H1 (cell line): ENCODE results near the gene OGFR. TPM values are rescaled to one million over a fixed set of nuclear protein-coding genes. Genes with fewer than 3 reads are reported as not detected.

ENCODE experiments used
- CTCF ChIA-PET: fragments of 300-600 bp; sonication (Branson Sonifier 250); formaldehyde crosslinking; loops from one replicate; lab custom pipeline; 2021; ENCODE audit not compliant: partially characterized antibody; lab: Charles Lee
- POLR2A ChIA-PET: fragments of 300-600 bp; sonication (Branson Sonifier 250); formaldehyde crosslinking; loops from one replicate; lab custom pipeline; 2021; ENCODE audit warnings: inconsistent platforms; ENCODE audit not compliant: partially characterized antibody; lab: Charles Lee
- DNase-seq, 2 experiments: peaks; one replicate each; pipeline versions ENCODE4 v3.0.0 to v3.0.0-alpha.2; 2010 to 2022; ENCODE audit warnings: low spot score in 2 of 2, low read depth in 1 of 2, mixed read lengths in 1 of 2
- FAIRE-seq: peaks from 2 replicates; lab custom pipeline; 2011; peaks lifted over from hg19 to GRCh38; lab: Jason Lieb, UNC
- H2AFZ ChIP-seq: 2 replicates; pipeline ENCODE4 v1.8.1; 2012; ENCODE audit warnings: low read length, inconsistent platforms
- H2AK5ac ChIP-seq: 2 replicates; pipeline ENCODE4 v1.6.1; 2013; ENCODE audit warnings: low read depth, low read length
- H2BK120ac ChIP-seq: replicated peaks from 2 replicates; pipeline ENCODE3; 2013; ENCODE audit warnings: low read depth, low read length, inconsistent platforms
- H2BK12ac ChIP-seq: 2 replicates; pipeline ENCODE4 v1.6.1; 2013; ENCODE audit warnings: low read depth, low read length
- H2BK15ac ChIP-seq: 2 replicates; pipeline ENCODE4 v1.6.1; 2013; ENCODE audit warnings: low read length
- H2BK20ac ChIP-seq: 2 replicates; pipeline ENCODE4 v1.6.1; 2013; ENCODE audit warnings: low read length
- H2BK5ac ChIP-seq: 2 replicates; pipeline ENCODE4 v1.6.1; 2013; ENCODE audit warnings: low read depth, low read length
- H3K14ac ChIP-seq: 2 replicates; pipeline ENCODE4 v1.6.1; 2013; ENCODE audit warnings: inconsistent platforms; ENCODE audit not compliant: insufficient read length
- H3K18ac ChIP-seq: 2 replicates; pipeline ENCODE4 v1.6.1; 2013; ENCODE audit warnings: low read length; ENCODE audit errors: extremely low read depth
- H3K23ac ChIP-seq: 2 replicates; pipeline ENCODE4 v1.6.1; 2013; ENCODE audit warnings: inconsistent platforms; ENCODE audit not compliant: insufficient read length
- H3K23me2 ChIP-seq: 2 replicates; pipeline ENCODE4 v1.6.1; 2013; ENCODE audit warnings: low read depth, low read length
- H3K27ac ChIP-seq: 2 replicates; pipeline ENCODE4 v1.6.1; 2011; ENCODE audit warnings: low read depth, low read length, inconsistent platforms
- H3K27me3 ChIP-seq, 4 experiments: replicated peaks in 1 of 4; 1 replicate in 1 of 4; 2 replicates in 3 of 4; pipeline versions ENCODE4 v1.6.1 to v1.8.1; 2011 to 2013; ENCODE audit warnings: low read length in 3 of 4, mild to moderate bottlenecking in 3 of 4, inconsistent platforms in 2 of 4, mixed read lengths in 2 of 4, moderate library complexity in 1 of 4; ENCODE audit not compliant: control insufficient read depth in 3 of 4, insufficient read depth in 3 of 4; ENCODE audit errors: extremely low read depth in 1 of 4
- H3K36me3 ChIP-seq, 4 experiments: 2 replicates each; pipeline versions ENCODE4 v1.6.1 to v1.8.1; 2011 to 2013; ENCODE audit warnings: mild to moderate bottlenecking in 4 of 4, low read length in 3 of 4, moderate library complexity in 2 of 4, control low read depth in 1 of 4, inconsistent platforms in 1 of 4; ENCODE audit not compliant: insufficient read depth in 4 of 4, control insufficient read depth in 2 of 4
- H3K4ac ChIP-seq: replicated peaks from 2 replicates; pipeline ENCODE3; 2013; ENCODE audit warnings: low read length, low read depth, mixed read lengths, inconsistent platforms; ENCODE audit not compliant: insufficient read length
- H3K4me1 ChIP-seq, 4 experiments: replicated peaks in 1 of 4; 1 replicate in 1 of 4; 2 replicates in 3 of 4; pipeline versions ENCODE4 v1.6.1 to v1.8.1; 2011 to 2013; ENCODE audit warnings: low read length in 3 of 4, inconsistent platforms in 2 of 4, mixed read lengths in 1 of 4; ENCODE audit not compliant: insufficient read depth in 4 of 4, control insufficient read depth in 3 of 4
- H3K4me2 ChIP-seq, 2 experiments: 2 replicates each; pipeline versions ENCODE4 v1.6.1 to v1.8.1; 2011 to 2013; ENCODE audit warnings: low read depth in 2 of 2, low read length in 2 of 2, control low read depth in 1 of 2, inconsistent platforms in 1 of 2, mild to moderate bottlenecking in 1 of 2; ENCODE audit not compliant: insufficient read depth in 1 of 2
- H3K4me3 ChIP-seq, 4 experiments: fragments of 200-600, 300-600 bp in 1 of 4; sonication (generic), shearing (Covaris generic), sonication (Bioruptor Twin) in 1 of 4; 2 replicates each; pipeline versions ENCODE4 v1.5.1 to v1.8.1; 2011 to 2016; ENCODE audit warnings: low read length in 4 of 4, low read depth in 3 of 4, control low read depth in 2 of 4, inconsistent platforms in 2 of 4, mild to moderate bottlenecking in 2 of 4, mixed read lengths in 1 of 4, moderate library complexity in 1 of 4; ENCODE audit not compliant: insufficient read depth in 2 of 4; ENCODE audit errors: extremely low read depth in 1 of 4
- H3K56ac ChIP-seq: replicated peaks from 2 replicates; pipeline ENCODE3; 2013; ENCODE audit warnings: low read depth, mild to moderate bottlenecking, mixed read lengths, low read length, inconsistent platforms; ENCODE audit not compliant: insufficient read length
- H3K79me1 ChIP-seq: 2 replicates; pipeline ENCODE4 v1.6.1; 2013; ENCODE audit warnings: low read depth, low read length, control low read depth
- H3K79me2 ChIP-seq, 2 experiments: 2 replicates each; pipeline versions ENCODE4 v1.6.1 to v1.8.1; 2012 to 2013; ENCODE audit warnings: low read length in 2 of 2, mild to moderate bottlenecking in 2 of 2, inconsistent platforms in 1 of 2; ENCODE audit not compliant: insufficient read depth in 2 of 2, control insufficient read depth in 1 of 2
- H3K9ac ChIP-seq, 4 experiments: replicated peaks in 1 of 4; 1 replicate in 1 of 4; 2 replicates in 3 of 4; pipeline versions ENCODE4 v1.6.1 to v1.8.1; 2011 to 2013; ENCODE audit warnings: low read depth in 3 of 4, low read length in 3 of 4, control low read depth in 2 of 4, mild to moderate bottlenecking in 2 of 4, moderate library complexity in 2 of 4, inconsistent platforms in 1 of 4; ENCODE audit errors: extremely low read depth in 1 of 4
- H3K9me3 ChIP-seq, 2 experiments: 2 replicates each; pipeline versions ENCODE4 v1.6.1 to v1.8.1; 2012 to 2013; ENCODE audit warnings: mild to moderate bottlenecking in 2 of 2, moderate library complexity in 2 of 2, control low read depth in 1 of 2, inconsistent platforms in 1 of 2, low read depth in 1 of 2, low read length in 1 of 2, mixed read lengths in 1 of 2; ENCODE audit not compliant: insufficient read depth in 2 of 2
- H4K20me1 ChIP-seq, 2 experiments: replicated peaks in 1 of 2; 2 replicates each; pipeline versions ENCODE3 to v1.8.1; 2011 to 2013; ENCODE audit warnings: inconsistent platforms in 2 of 2, low read length in 2 of 2, mild to moderate bottlenecking in 1 of 2; ENCODE audit not compliant: insufficient read depth in 2 of 2, control insufficient read depth in 1 of 2
- H4K5ac ChIP-seq: 2 replicates; pipeline ENCODE4 v1.6.1; 2013; ENCODE audit warnings: low read length, low read depth, mixed read lengths, inconsistent platforms; ENCODE audit not compliant: insufficient read length
- H4K8ac ChIP-seq: 2 replicates; pipeline ENCODE4 v1.8.0; 2013; ENCODE audit warnings: mild to moderate bottlenecking, moderate library complexity, low read length, inconsistent platforms; ENCODE audit not compliant: insufficient read depth; ENCODE audit errors: extremely low read depth
- H4K91ac ChIP-seq: replicated peaks from 2 replicates; pipeline ENCODE3; 2013; ENCODE audit warnings: low read length, mixed read lengths, inconsistent platforms; ENCODE audit not compliant: insufficient read length
- CHD2 ChIP-seq: IDR thresholded peaks from 2 replicates; pipeline ENCODE4 v1.6.1; 2012; ENCODE audit warnings: low read length, improper control_type of control experiment
- CREB1 ChIP-seq: IDR thresholded peaks from 2 replicates; pipeline ENCODE4 v1.6.1; 2012; ENCODE audit warnings: inconsistent platforms
- CTCF ChIP-seq, 3 experiments: IDR thresholded peaks; 1 replicate in 2 of 3; 2 replicates in 1 of 3; pipeline versions ENCODE4 v1.5.1 to v1.6.1; 2011; ENCODE audit warnings: low read length in 3 of 3, mild to moderate bottlenecking in 3 of 3, inconsistent platforms in 2 of 3, low read depth in 1 of 3, moderate library complexity in 1 of 3; ENCODE audit not compliant: insufficient read depth in 1 of 3; ENCODE audit errors: control extremely low read depth in 1 of 3
- GTF2F1 ChIP-seq: IDR thresholded peaks from 2 replicates; pipeline ENCODE4 v1.6.1; 2012; ENCODE audit warnings: low read depth, low read length, improper control_type of control experiment, borderline replicate concordance
- RAD21 ChIP-seq, 2 experiments: IDR thresholded peaks in 1 of 2; conservative IDR thresholded peaks in 1 of 2; 2 replicates each; pipeline ENCODE4 v1.6.1; 2011; ENCODE audit warnings: low read depth in 2 of 2, low read length in 2 of 2, improper control_type of control experiment in 1 of 2, inconsistent platforms in 1 of 2, mild to moderate bottlenecking in 1 of 2, moderate library complexity in 1 of 2
- SP2 ChIP-seq: IDR thresholded peaks from 2 replicates; pipeline ENCODE4 v1.6.1; 2012; ENCODE audit warnings: mild to moderate bottlenecking, low read length, inconsistent platforms
- SRF ChIP-seq: IDR thresholded peaks from 2 replicates; pipeline ENCODE4 v1.6.1; 2011; ENCODE audit warnings: mild to moderate bottlenecking, low read depth, low read length, moderate library complexity
- TCF12 ChIP-seq: IDR thresholded peaks from 2 replicates; pipeline ENCODE4 v1.6.1; 2011; ENCODE audit warnings: low read depth, mild to moderate bottlenecking, low read length
- WGBS, 2 experiments: shearing (Covaris generic) in 1 of 2; methylation state at CpG; one replicate each; pipeline versions ENCODE4 v1.1.6 to v1.1.7; 2013 to 2015; ENCODE audit warnings: low lambda C conversion rate in 2 of 2, mixed read lengths in 2 of 2, inconsistent platforms in 1 of 2, low coverage in 1 of 2, missing lambda C conversion rate in 1 of 2; ENCODE audit not compliant: insufficient replicate concordance in 2 of 2, insufficient coverage in 1 of 2, insufficient read length in 1 of 2; ENCODE audit errors: extremely low coverage in 1 of 2, missing lambda C conversion rate in 1 of 2; 5-methylcytosine and 5-hydroxymethylcytosine counted together
- polyA plus RNA-seq, 7 experiments: library from polyadenylated mRNA; depleted of rRNA in 3 of 7; stranded (reverse) in 5 of 7; unstranded in 2 of 7; fragments of >200 nt in 5 of 7; fragments of 200-250 nt in 2 of 7; gene quantifications; 1 replicate in 5 of 7; 2 replicates in 1 of 7; 4 replicates in 1 of 7; pipeline versions ENCODE4 v1.2.1 to v1.2.3, GENCODE V29; 2011 to 2013; ENCODE audit warnings: missing spikeins in 2 of 7, mixed read lengths in 2 of 7
- total RNA-seq: library from RNA; stranded (reverse); fragmentation: NEBNext Ultra II Directional; extraction: Animal tissue kit (Norgen Biotek cat#: 25700); gene quantifications from 2 replicates; pipeline ENCODE4 v1.2.1, GENCODE V29; 2021

Gene OGFR
- total and polyA plus RNA-seq, 2 of the 8 experiments (the other 6 are each of a cell fraction or from before 2014, with no cell fraction given) = 13.9 to 25.1 TPM

DNA sequence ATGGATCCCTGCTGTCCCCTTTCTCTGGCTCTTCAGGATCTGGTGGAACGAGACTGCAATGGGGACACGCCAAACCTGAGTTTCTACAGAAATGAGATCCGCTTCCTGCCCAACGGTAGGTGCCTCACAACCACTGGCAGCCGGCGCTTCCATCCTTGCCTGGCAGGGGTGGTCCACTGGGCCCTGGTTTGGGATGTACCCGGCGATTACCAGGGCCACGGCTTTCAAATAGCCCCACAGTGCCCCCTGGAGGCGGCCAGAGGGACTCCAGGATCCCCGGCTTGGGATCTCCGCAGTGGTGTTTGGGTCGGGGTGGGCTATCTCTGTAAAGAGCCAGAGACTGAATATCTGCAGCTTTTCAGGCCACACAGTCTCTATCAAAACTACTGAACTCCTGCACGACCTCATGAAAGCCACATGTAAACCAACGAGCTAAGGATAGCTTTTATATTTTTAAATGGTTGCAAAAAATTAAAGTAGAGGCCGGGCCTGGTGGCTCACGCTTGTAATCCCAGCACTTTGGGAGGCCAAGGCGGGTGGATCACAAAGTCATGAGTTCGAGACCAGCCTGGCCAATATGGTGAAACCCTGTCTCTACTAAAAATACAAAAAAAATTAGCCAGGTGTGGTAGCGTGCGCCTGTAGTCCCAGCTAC, 3.7 kb downstream of the OGFR start:
- Histone ChIP-seq H3K56ac (no peak overlapping the region), H3K14ac (no peak overlapping the region), H3K9ac (no peak overlapping the region), H3K79me1 (peaks cover 6% of the 10 kb centered on the region; the same call in 1 of the 2 replicates), H3K36me3 (peaks cover 0 to 20% (median 8%) of the 10 kb centered on the region in 4 experiments; a peak in 4 of 8 replicates), H3K4me3 (no peak overlapping the region), H3K4ac (no peak overlapping the region), H3K27me3 (peaks cover 0 to 6% (median 3%) of the 10 kb centered on the region in 4 experiments; a peak in 4 of 7 replicates), H2BK5ac (no peak overlapping the region), H3K18ac (no peak overlapping the region), H3K23ac (no peak overlapping the region), H3K27ac (no peak overlapping the region), H4K8ac (no peak overlapping the region), H4K5ac (no peak overlapping the region), H3K23me2 (peaks cover 8% of the 10 kb centered on the region; the same call in 1 of the 2 replicates), H3K4me1 (peaks cover 0 to 12% (median 8%) of the 10 kb centered on the region in 4 experiments; a peak in 6 of 7 replicates), H2BK120ac (no peak overlapping the region), H3K79me2 (no peaks in the 10 kb centered on the region), H4K91ac (no peak overlapping the region), H2AFZ (no peak overlapping the region), H3K4me2 (no peak overlapping the region), H2AK5ac (no peak overlapping the region), H4K20me1 (peaks cover 6 to 21% of the 10 kb centered on the region in 2 experiments), H3K9me3 (no peaks in the 10 kb centered on the region), H2BK20ac (no peak overlapping the region), H2BK12ac (no peak overlapping the region), H2BK15ac (no peak overlapping the region)
- ChIA-PET CTCF (interaction anchor here (0.6 to 4.0 kb wide), 44 partner anchors 9 to 353 kb away, joined by 3 to 37 read pairs (median 5); partner anchors contain the start of genes COL9A3 and MRGBP), POLR2A (interaction anchor here (1.2 to 1.3 kb wide), 3 partner anchors 11 to 23 kb away, joined by 3 read pairs; partner anchors contain the start of gene MRGBP)
- FAIRE-seq = no peak
- WGBS, 2 experiments = 55% methylated on average over 21 of the region's 21 CpGs; no CpG with 5 or more reads in 1 of the 2 experiments
- peak in 1 of 2 experiments; percentile 97 for DNase-seq
- peak; percentile 78 to 90 for TF ChIP-seq RAD21 (IDR thresholded peaks at IDR 0.05 in 1 of 2, conservative IDR thresholded peaks at IDR 0.05 in 1 of 2; ENCODE audit: low read depth in 2 of 2, low read length in 2 of 2)
- TF ChIP-seq CHD2 = no peak
- no peak for TF ChIP-seq CREB1
- no peak for TF ChIP-seq SRF
- TF ChIP-seq SP2 = no peak
- no peak for TF ChIP-seq GTF2F1
- peak; percentile 77 to 88 (median 84) for TF ChIP-seq CTCF (IDR thresholded peaks at IDR 0.05; ENCODE audit: control extremely low read depth in 1 of 3, insufficient read depth in 1 of 3, low read depth in 1 of 3, low read length in 3 of 3)
- no peak for TF ChIP-seq TCF12
